ENCODE data around the gene FBN1. TPM values are rescaled to one million over a fixed set of nuclear protein-coding genes. Genes with fewer than 3 reads are reported as not detected.

Gene FBN1
- total and polyA plus RNA-seq, 10 of the 15 experiments (the other 5 are each of a cell fraction or from before 2014, with no cell fraction given), result 2.2 to 15.3 (median 7.0) TPM

DNA sequence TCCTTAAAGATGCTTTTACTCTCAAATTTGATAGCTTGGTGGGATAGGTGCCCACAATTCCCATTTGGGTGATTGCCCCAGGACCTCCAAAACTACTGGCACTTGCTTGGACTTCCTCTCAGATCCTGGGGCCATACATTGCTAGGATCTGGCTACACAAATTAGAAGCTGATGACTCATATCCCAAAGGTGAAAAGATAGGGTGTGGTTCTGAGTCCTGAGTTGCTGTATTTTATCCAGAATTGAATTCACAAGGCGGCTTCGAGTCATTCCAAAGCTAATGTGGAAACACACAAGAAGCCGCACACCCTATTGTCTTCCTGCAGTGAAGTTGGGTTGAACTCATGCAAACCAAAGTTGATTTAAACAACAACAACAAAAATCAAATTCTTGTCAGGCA lies 260.9 kb downstream of the FBN1 start:
- H4K20me1 ChIP-seq (ENCODE audit: control insufficient read depth, insufficient read depth), result no peaks in the 10 kb centered on the region
- no peaks in the 10 kb centered on the region for H3K79me2 ChIP-seq (ENCODE audit: control insufficient read depth, insufficient read depth, low read length)
- CTCF ChIA-PET, result interaction anchor here (0.7 to 1.2 kb wide), 2 partner anchors 23 to 28 kb away, joined by 3 to 5 read pairs; no protein-coding TSS in a partner anchor
- H3K27me3 ChIP-seq (replicated peaks in 1 of 2; ENCODE audit: control insufficient read depth in 2 of 2, insufficient read depth in 2 of 2, low read length in 1 of 2), result no peaks in the 10 kb centered on the region
- no peak overlapping the region for H3K27ac ChIP-seq (ENCODE audit: control insufficient read depth, insufficient read depth)
- no peak overlapping the region for H3K4me2 ChIP-seq (ENCODE audit: control insufficient read depth, insufficient read depth)
- H3K9ac ChIP-seq (ENCODE audit: control insufficient read depth, insufficient read depth, low read length), result no peak overlapping the region
- TF ChIP-seq FOXM1 (IDR thresholded peaks at IDR 0.05; ENCODE audit: low read depth, low read length), result no peak
- no peak for TF ChIP-seq ZNF207 (IDR thresholded peaks at IDR 0.05; ENCODE audit: borderline replicate concordance)
- no peak for TF ChIP-seq GATAD2B (conservative IDR thresholded peaks at IDR 0.05; ENCODE audit: low read depth)
- TF ChIP-seq, protein P1, sequence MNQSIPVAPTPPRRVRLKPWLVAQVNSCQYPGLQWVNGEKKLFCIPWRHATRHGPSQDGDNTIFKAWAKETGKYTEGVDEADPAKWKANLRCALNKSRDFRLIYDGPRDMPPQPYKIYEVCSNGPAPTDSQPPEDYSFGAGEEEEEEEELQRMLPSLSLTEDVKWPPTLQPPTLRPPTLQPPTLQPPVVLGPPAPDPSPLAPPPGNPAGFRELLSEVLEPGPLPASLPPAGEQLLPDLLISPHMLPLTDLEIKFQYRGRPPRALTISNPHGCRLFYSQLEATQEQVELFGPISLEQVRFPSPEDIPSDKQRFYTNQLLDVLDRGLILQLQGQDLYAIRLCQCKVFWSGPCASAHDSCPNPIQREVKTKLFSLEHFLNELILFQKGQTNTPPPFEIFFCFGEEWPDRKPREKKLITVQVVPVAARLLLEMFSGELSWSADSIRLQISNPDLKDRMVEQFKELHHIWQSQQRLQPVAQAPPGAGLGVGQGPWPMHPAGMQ (IDR thresholded peaks at IDR 0.05; ENCODE audit: borderline replicate concordance), result no peak
- no peak for TF ChIP-seq CHD1 (IDR thresholded peaks at IDR 0.05; ENCODE audit: low read depth, low read length)
- no peak for TF ChIP-seq IRF4 (IDR thresholded peaks at IDR 0.05; ENCODE audit: low read depth, low read length)
- TF ChIP-seq ESRRA (IDR thresholded peaks at IDR 0.05; ENCODE audit: low read length), result no peak
- TF ChIP-seq, protein P2, sequence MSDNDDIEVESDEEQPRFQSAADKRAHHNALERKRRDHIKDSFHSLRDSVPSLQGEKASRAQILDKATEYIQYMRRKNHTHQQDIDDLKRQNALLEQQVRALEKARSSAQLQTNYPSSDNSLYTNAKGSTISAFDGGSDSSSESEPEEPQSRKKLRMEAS (IDR thresholded peaks at IDR 0.05; ENCODE audit: low read depth, low read length), result no peak
- no peak for TF ChIP-seq RCOR1 (conservative IDR thresholded peaks at IDR 0.05; ENCODE audit: low read depth, low read length)
- no peak for TF ChIP-seq TARDBP (IDR thresholded peaks at IDR 0.05; ENCODE audit: borderline replicate concordance)
- no peak for TF ChIP-seq POU2F2 (IDR thresholded peaks at IDR 0.05; ENCODE audit: borderline replicate concordance, low read depth, low read length)
- TF ChIP-seq NR2C2 (IDR thresholded peaks at IDR 0.05; ENCODE audit: borderline replicate concordance, control insufficient read depth, insufficient read length, low read depth), result no peak
- no peak for TF ChIP-seq STAT3 (IDR thresholded peaks at IDR 0.05; ENCODE audit: low read depth, low read length)
- no peak for TF ChIP-seq TCF3 (IDR thresholded peaks at IDR 0.05; ENCODE audit: borderline replicate concordance, insufficient read depth, low read depth, low read length)
- TF ChIP-seq, protein P3, sequence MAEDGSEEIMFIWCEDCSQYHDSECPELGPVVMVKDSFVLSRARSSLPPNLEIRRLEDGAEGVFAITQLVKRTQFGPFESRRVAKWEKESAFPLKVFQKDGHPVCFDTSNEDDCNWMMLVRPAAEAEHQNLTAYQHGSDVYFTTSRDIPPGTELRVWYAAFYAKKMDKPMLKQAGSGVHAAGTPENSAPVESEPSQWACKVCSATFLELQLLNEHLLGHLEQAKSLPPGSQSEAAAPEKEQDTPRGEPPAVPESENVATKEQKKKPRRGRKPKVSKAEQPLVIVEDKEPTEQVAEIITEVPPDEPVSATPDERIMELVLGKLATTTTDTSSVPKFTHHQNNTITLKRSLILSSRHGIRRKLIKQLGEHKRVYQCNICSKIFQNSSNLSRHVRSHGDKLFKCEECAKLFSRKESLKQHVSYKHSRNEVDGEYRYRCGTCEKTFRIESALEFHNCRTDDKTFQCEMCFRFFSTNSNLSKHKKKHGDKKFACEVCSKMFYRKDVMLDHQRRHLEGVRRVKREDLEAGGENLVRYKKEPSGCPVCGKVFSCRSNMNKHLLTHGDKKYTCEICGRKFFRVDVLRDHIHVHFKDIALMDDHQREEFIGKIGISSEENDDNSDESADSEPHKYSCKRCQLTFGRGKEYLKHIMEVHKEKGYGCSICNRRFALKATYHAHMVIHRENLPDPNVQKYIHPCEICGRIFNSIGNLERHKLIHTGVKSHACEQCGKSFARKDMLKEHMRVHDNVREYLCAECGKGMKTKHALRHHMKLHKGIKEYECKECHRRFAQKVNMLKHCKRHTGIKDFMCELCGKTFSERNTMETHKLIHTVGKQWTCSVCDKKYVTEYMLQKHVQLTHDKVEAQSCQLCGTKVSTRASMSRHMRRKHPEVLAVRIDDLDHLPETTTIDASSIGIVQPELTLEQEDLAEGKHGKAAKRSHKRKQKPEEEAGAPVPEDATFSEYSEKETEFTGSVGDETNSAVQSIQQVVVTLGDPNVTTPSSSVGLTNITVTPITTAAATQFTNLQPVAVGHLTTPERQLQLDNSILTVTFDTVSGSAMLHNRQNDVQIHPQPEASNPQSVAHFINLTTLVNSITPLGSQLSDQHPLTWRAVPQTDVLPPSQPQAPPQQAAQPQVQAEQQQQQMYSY (CRISPR knock-in tag; IDR thresholded peaks at IDR 0.05), result no peak
- POLR2A ChIA-PET, result no interaction called here
- no peak for DNase-seq (ENCODE audit: low read depth, low spot score)
- no peak for FAIRE-seq
- intact Hi-C loops (cut with micrococcal nuclease; ENCODE audit: unreplicated experiment), result no loop called here
- in situ Hi-C loops (cut with MboI), result no loop called here
- H3K4me3 ChIP-seq, result no peak overlapping the region
- SMC1A ChIA-PET (ENCODE audit: uncharacterized antibody, unreplicated experiment), result interaction anchor here (0.6 kb wide), 2 partner anchors 477 to 478 kb away, joined by 3 to 4 read pairs; no protein-coding TSS in a partner anchor
- RAD21 ChIA-PET (ENCODE audit: unreplicated experiment), result no interaction called here
- ATAC-seq, result no peak
- peaks cover 4% of the 10 kb centered on the region; the same call in 2 of the 3 replicates for H3K9me3 ChIP-seq (replicated peaks; ENCODE audit: control insufficient read depth, insufficient read depth, low read length)
- H2AFZ ChIP-seq (ENCODE audit: control insufficient read depth, low read depth, low read length), result no peak overlapping the region
- BruUV-seq (replicated peaks), result no TSS peak
- H3K4me1 ChIP-seq (ENCODE audit: control insufficient read depth, insufficient read depth, low read length), result no peaks in the 10 kb centered on the region
- no peaks in the 10 kb centered on the region for H3K36me3 ChIP-seq (ENCODE audit: control insufficient read depth in 2 of 2, insufficient read depth in 2 of 2, low read length in 1 of 2)
- 46% methylated on average over 3 of the region's 3 CpGs for WGBS (ENCODE audit: insufficient coverage, insufficient replicate concordance, low lambda C conversion rate, missing lambda C conversion rate)
